Effector memory CD4-positive, alpha-beta T cell (primary cell): ENCODE data around the gene NUTM2E.
"Not testable (repeated sequence)": the region's sequence is repeated elsewhere in the genome, so short reads cannot be mapped to it uniquely, and the experiment has no call there.

ENCODE experiments used
- DNase-seq, 3 donors: peaks; one replicate each; pipeline ENCODE4 v3.0.0-alpha.2; 2020
- H3K27ac ChIP-seq: 2 replicates; pipeline ENCODE4 v1.7.0; 2013; ENCODE audit warnings: mild to moderate bottlenecking, low read length, moderate library complexity; ENCODE audit not compliant: insufficient read depth, poor library complexity, severe bottlenecking
- H3K27me3 ChIP-seq: replicated peaks from 2 replicates; pipeline ENCODE4 v1.7.0; 2013; ENCODE audit warnings: mild to moderate bottlenecking, low read length; ENCODE audit not compliant: insufficient read depth, control insufficient read depth, poor library complexity, severe bottlenecking
- H3K36me3 ChIP-seq: 2 replicates; pipeline ENCODE4 v1.7.0; 2013; ENCODE audit warnings: mild to moderate bottlenecking, low read length, moderate library complexity; ENCODE audit not compliant: control insufficient read depth, insufficient read depth
- H3K4me1 ChIP-seq: 2 replicates; pipeline ENCODE4 v1.7.0; 2013; ENCODE audit warnings: low read length, mild to moderate bottlenecking; ENCODE audit not compliant: control insufficient read depth, insufficient read depth, poor library complexity, severe bottlenecking
- H3K4me3 ChIP-seq: 2 replicates; pipeline ENCODE4 v1.7.0; 2013; ENCODE audit warnings: low read length, low read depth, mild to moderate bottlenecking; ENCODE audit not compliant: insufficient read depth, poor library complexity, severe bottlenecking
- H3K9me3 ChIP-seq: 2 replicates; pipeline ENCODE4 v1.7.0; 2013; ENCODE audit warnings: mild to moderate bottlenecking, low read length, moderate library complexity; ENCODE audit not compliant: control insufficient read depth
- total RNA-seq, 3 donors: gene quantifications; one replicate each; lab custom pipeline; 2026; lab: John Stamatoyannopoulos, UW

The NUTM2E gene, protein sequence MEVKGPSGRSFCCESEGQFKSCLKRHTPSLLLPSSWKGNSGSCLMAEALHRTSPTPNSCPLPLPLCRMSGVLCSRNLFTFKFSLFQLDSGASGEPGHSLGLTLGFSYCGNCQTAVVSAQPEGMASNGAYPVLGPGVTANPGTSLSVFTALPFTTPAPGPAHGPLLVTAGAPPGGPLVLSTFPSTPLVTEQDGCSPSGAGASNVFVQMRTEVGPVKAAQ (N-terminal part only)
- 0.35 to 1.9 (median 0.86) reads per million in 3 donors for total RNA-seq

DNA sequence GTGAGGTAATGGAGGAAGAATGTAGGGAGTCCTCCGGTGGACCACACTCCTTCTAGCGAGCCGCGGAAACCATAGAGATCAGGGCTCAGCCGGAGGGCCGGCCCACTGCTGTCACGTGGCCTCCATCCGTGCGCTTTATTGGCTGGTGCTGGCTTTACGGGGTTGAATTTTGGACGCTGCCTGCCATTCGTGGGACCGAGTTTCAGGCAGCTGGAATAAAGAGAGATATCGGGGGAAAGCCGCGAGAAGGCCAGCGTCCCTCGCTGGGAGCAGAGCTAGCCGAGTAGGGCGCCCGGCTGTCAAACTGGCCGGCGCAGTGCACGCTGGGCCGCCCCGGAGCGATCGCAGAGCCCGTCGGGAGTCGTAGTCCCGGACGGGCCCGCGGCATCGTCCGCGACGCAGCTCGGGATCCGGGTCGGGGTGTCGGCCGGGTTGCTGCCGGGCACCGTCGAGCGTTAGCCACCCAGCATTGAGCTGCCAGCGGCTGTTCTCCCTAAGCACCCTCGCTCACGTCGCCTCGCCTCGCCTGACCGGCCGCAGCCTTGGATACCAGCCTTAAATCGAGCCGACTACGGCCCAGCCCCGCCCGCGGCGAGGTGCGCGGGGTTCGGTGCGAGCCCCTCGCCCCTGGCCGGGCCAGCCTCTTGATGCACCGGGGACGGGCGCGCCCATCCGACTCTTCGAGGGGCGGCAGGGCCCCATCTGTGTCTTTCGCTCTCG is at the start of gene NUTM2E:
NUTM2E (plus strand) TSS at position 244 of the 720 bp plus-strand sequence. CDS start 15,002 bp downstream, outside the sequence.
- DNase-seq, result peak; percentile 65 to 74 (median 67)
- Histone ChIP-seq H3K27ac (peak within 1 kb of the TSS; percentile 72), H3K4me3 (peak within 1 kb of the TSS; percentile 52)
- H3K4me1 ChIP-seq, H3K9me3 ChIP-seq, H3K27me3 ChIP-seq, H3K36me3 ChIP-seq: not testable (repeated sequence)

DNA sequence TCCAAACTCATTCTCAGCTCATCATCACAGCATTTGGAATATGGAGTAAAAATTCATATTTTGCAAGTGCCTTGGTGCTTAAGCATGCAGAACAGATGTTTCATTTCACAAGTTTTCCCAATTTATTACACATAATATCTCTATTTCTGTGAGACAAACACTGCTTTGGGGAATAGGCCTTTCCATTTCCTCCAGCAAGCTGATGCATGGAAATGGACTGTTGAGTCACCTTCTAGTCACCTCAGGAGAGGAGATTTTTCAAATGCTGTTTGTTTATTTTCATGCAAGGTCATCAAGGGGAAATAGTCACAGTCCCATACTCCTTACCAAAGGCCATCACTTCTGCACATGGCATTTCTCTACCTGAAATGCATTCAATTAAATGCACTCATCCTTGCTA is 48.5 kb upstream of the NUTM2E start:
- H3K27me3 ChIP-seq, DNase-seq, H3K4me3 ChIP-seq, H3K36me3 ChIP-seq, H3K27ac ChIP-seq, H3K9me3 ChIP-seq, H3K4me1 ChIP-seq: not testable (repeated sequence)

DNA sequence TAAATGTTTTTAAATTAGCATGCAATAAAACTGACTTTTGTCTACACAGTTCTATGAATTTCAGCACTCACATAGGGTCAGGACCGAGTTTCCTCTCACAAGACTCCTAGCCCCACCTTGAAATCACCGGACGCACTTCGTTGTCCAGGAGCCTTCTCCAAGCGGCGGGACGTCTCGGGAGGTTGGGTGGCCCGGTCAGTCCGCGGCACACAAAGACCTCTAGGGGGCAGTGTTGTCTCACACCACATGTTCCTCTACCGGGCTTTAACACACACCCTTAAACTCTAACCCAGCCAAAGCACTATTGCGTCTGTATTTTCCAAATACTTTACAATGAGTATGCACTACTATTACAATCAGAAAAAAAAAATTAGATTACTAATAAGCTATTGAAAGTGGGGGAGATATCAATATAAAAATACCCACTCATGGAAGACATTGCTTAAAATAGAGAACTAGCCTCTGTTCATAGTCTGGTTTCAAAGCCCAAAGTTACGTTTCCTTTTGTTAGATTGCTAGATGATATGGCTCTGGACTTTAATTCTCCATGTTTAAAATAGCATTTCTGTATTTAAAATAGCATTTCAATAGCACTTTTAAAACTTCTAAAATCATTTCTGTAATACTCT is 47.1 kb upstream of the NUTM2E start:
- not testable (repeated sequence) for H3K9me3 ChIP-seq, H3K4me1 ChIP-seq
- peak; percentile 15 to 39 (median 21) for DNase-seq

DNA sequence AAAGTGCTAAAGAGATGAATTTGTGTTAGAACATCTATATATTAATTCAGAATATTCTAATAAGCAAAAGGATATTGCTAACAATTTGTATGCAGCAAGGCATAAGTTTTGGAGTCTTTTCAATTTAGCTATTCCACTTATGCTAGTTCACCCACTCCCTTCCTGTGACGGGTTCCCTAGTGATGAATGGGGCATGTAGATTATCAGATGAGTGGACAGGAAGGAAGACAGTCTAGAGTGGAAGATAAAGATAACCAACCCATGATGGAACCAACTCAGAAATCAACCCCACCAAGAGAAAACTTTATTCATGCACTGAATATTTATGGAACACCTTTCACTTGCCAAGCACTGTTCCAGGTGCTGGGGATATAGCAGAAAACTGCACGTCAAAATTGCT is 46.5 kb upstream of the NUTM2E start:
- not testable (repeated sequence) for DNase-seq, H3K27me3 ChIP-seq, H3K4me3 ChIP-seq, H3K4me1 ChIP-seq, H3K9me3 ChIP-seq, H3K36me3 ChIP-seq, H3K27ac ChIP-seq

More for the DNA sequence above, 47.1 kb upstream of the NUTM2E start:
- not testable (repeated sequence) for H3K27ac ChIP-seq, H3K36me3 ChIP-seq, H3K27me3 ChIP-seq, H3K4me3 ChIP-seq

DNA sequence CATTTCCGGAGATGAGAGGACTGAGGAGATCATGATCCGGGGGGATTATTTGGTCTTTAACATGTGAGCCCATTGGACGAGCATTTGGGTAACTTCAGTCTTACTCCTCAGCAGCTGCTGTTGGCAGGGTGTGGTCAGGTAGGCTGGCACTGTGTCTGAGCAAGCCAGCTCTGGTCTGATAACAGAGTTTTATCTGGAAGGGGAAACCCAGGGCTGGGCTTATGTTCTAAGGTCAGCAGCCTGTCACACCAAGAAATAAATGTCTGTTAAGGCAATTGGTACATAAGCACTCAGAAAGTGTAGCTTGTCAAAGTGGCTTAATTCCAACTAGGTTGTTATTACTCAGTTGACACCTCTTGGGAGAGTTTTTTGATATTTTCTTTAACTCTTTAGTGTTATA is 45.0 kb upstream of the NUTM2E start:
- not testable (repeated sequence) for H3K4me1 ChIP-seq, H3K4me3 ChIP-seq, H3K27ac ChIP-seq, DNase-seq, H3K9me3 ChIP-seq, H3K27me3 ChIP-seq, H3K36me3 ChIP-seq

DNA sequence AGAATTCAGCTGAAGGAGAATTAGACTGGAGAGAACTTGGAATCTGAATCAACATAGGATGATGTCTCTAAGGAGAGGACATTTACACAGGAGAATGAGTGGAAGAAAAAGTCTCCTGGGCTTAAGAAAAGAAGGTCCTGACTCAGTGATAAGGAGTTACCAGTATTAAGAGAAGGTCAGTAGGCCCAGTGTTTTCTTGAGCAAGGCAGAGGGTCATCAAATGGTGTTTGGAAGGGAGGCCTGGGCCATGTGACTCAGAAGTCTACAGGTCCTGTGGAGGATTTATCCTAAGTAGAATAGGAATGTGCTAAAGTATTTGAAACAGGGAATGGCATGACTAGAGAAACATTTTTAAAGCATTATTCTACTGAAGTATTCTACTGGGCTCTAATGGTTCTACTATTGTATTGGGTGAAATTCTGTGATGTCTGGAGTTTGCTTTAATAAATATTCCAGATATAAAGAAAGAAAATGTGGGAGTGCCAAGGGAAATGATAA is 39.0 kb upstream of the NUTM2E start:
- not testable (repeated sequence) for DNase-seq, H3K36me3 ChIP-seq, H3K9me3 ChIP-seq, H3K4me1 ChIP-seq, H3K4me3 ChIP-seq, H3K27ac ChIP-seq, H3K27me3 ChIP-seq

DNA sequence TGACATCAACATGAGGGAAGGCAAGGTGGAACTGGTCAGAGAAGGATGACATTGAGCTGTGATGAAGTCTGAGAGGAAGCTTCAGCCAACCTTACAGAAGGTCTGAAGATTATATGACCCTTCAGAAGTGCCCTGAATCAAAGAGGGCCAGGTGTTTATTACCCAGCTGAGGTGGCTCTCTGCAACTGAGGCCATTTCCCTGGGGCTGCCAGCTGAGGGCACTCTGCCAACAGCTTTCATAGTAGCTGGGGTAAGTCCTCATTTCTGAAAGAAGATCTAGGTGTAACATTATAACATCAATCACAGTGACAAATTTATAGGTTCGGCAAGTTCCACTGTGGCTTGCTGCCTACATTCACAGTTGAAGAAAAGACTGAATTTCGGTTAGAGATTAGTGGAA is 37.2 kb upstream of the NUTM2E start:
- H3K4me3 ChIP-seq, H3K9me3 ChIP-seq, DNase-seq, H3K36me3 ChIP-seq, H3K27ac ChIP-seq, H3K27me3 ChIP-seq, H3K4me1 ChIP-seq: not testable (repeated sequence)

DNA sequence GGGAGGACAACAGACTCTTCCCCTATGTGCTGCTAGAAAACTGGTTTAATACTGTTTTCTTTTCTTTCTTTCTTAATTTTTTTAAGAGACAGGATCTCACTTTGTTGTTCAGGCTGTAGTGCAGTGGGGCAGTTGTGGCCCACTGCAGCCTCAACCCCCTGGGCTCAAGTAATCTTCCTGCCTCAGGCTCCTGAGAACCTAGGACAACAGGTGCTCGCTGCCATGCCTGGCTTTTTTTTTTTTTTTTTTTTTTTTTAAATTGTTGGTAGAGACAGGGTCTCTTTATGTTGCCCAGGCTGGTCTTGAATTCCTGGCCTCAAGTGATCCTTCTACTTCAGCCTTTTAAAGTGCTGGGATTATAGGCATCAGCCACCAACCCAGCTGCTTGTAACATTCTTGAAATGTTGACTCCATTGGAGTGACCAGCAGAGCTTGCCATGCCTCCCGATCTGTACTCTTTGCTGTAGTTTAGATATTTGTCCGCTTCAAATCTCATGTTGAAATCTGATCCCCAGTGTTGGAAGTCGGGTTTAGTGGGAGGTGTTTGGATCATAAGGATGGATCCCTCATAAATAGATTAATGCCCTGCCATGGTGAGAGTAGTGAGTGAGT is 34.5 kb upstream of the NUTM2E start:
- H3K4me1 ChIP-seq, H3K9me3 ChIP-seq, H3K4me3 ChIP-seq, H3K27me3 ChIP-seq, DNase-seq, H3K36me3 ChIP-seq, H3K27ac ChIP-seq: not testable (repeated sequence)

DNA sequence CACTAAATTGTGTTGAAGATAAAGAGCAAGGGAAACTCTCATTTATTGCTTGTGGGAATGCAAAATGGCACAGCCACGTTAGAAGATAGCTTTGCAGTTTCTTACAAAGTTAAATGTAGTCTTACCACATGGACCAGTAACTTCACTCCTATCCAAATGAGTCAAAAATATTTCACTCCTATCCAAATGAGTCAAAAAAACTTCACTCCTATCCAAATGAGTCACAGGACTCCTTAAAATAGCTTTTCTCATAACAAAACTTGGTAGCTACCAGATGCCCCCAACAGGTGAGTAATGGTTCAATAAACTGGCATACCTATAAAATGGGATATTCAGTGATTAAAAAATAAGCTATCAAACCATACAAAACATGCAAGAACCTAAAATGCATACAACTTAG is 27.2 kb upstream of the NUTM2E start:
- not testable (repeated sequence) for H3K4me3 ChIP-seq, DNase-seq, H3K4me1 ChIP-seq, H3K27ac ChIP-seq, H3K36me3 ChIP-seq, H3K9me3 ChIP-seq, H3K27me3 ChIP-seq

DNA sequence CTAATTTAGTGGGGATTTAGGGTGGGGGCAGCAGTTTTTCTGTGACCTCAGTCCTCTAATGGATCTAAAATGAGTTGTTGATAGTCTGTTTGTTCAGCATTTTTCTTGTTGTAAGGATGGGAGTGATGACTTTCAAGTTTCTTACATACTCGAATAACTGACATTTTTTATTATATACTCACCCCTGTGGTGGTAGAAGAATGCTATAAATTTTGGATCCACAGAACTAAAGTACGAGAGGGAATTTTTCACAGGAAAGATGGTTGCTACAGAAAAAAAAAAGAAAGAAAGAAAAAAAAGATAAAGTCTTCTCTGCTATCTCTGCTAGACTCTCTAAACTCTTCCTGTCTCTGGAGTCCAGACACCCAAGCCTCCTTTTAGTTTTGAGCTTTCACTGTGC is 20.7 kb upstream of the NUTM2E start:
- not testable (repeated sequence) for H3K4me3 ChIP-seq, H3K36me3 ChIP-seq, DNase-seq, H3K27ac ChIP-seq, H3K27me3 ChIP-seq, H3K9me3 ChIP-seq, H3K4me1 ChIP-seq
